HepG2 (cell line): ENCODE data around the gene PAPSS2.

ENCODE experiments used
- FOXA1 ChIP-seq, 2 experiments: fragments of 450-650 bp in 1 of 2; sonication (generic) in 1 of 2; formaldehyde crosslinking in 1 of 2; IDR thresholded peaks; 2 replicates each; pipeline versions ENCODE4 v1.4.0 to v1.6.1; 2016 to 2020; ENCODE audit warnings: missing genetic modification reagents in 1 of 2
- MYC ChIP-seq: sonication (generic); formaldehyde crosslinking; IDR thresholded peaks from 2 replicates; pipeline ENCODE4 v1.9.0; 2021; ENCODE audit warnings: missing genetic modification reagents, borderline replicate concordance
- NFE2 ChIP-seq: sonication (generic); formaldehyde crosslinking; IDR thresholded peaks from 2 replicates; pipeline ENCODE4 v1.4.0; 2020; ENCODE audit warnings: missing genetic modification reagents
- SPEN ChIP-seq: sonication (generic); formaldehyde crosslinking; IDR thresholded peaks from 2 replicates; pipeline ENCODE4 v1.5.1; 2020; ENCODE audit warnings: low read depth, mild to moderate bottlenecking, missing genetic modification reagents
- ZNF850 ChIP-seq: sonication (generic); formaldehyde crosslinking; conservative IDR thresholded peaks from 2 replicates; pipeline ENCODE4 v1.9.0; 2021; ENCODE audit warnings: mild to moderate bottlenecking, missing genetic modification reagents
- TF ChIP-seq, protein P1 (sequence below): sonication (generic); formaldehyde crosslinking; IDR thresholded peaks from 2 replicates; pipeline ENCODE4 v1.5.0; 2020; ENCODE audit warnings: mild to moderate bottlenecking, missing genetic modification reagents, moderate library complexity
- TF ChIP-seq, protein P2 (sequence below): sonication (generic); formaldehyde crosslinking; conservative IDR thresholded peaks from 2 replicates; pipeline ENCODE4 v1.8.0; 2022; ENCODE audit warnings: mild to moderate bottlenecking, moderate library complexity, missing genetic modification reagents
- TF ChIP-seq, protein P3 (sequence below): sonication (generic); formaldehyde crosslinking; IDR thresholded peaks from 2 replicates; pipeline ENCODE4 v1.4.0; 2020; ENCODE audit warnings: missing genetic modification reagents

DNA sequence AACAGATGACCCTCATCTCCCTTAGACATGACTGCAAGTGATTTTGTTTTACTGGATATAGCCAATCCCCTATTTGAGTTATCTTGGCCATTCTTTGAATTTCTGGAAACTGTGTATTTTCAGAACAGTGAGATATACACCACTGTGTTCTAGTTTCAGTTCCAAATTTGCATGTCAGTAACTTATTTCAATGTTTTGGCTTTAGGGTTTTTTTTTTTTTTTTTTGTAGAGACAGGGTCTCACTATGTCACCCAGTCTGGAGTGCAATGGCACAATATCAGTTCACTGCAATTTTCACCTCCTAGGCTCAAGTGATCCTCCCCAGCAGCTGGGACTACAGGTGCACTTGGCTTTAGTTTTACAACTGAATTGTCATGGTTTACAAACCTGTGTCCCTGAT is 91.1 kb downstream of the PAPSS2 start:
- no peak for TF ChIP-seq MYC (CRISPR knock-in tag)
- TF ChIP-seq, protein P1, sequence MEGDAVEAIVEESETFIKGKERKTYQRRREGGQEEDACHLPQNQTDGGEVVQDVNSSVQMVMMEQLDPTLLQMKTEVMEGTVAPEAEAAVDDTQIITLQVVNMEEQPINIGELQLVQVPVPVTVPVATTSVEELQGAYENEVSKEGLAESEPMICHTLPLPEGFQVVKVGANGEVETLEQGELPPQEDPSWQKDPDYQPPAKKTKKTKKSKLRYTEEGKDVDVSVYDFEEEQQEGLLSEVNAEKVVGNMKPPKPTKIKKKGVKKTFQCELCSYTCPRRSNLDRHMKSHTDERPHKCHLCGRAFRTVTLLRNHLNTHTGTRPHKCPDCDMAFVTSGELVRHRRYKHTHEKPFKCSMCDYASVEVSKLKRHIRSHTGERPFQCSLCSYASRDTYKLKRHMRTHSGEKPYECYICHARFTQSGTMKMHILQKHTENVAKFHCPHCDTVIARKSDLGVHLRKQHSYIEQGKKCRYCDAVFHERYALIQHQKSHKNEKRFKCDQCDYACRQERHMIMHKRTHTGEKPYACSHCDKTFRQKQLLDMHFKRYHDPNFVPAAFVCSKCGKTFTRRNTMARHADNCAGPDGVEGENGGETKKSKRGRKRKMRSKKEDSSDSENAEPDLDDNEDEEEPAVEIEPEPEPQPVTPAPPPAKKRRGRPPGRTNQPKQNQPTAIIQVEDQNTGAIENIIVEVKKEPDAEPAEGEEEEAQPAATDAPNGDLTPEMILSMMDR (CRISPR knock-in tag) = no peak
- TF ChIP-seq NFE2 = no peak
- TF ChIP-seq, protein P2, sequence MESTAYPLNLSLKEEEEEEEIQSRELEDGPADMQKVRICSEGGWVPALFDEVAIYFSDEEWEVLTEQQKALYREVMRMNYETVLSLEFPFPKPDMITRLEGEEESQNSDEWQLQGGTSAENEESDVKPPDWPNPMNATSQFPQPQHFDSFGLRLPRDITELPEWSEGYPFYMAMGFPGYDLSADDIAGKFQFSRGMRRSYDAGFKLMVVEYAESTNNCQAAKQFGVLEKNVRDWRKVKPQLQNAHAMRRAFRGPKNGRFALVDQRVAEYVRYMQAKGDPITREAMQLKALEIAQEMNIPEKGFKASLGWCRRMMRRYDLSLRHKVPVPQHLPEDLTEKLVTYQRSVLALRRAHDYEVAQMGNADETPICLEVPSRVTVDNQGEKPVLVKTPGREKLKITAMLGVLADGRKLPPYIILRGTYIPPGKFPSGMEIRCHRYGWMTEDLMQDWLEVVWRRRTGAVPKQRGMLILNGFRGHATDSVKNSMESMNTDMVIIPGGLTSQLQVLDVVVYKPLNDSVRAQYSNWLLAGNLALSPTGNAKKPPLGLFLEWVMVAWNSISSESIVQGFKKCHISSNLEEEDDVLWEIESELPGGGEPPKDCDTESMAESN (CRISPR knock-in tag) = no peak
- no peak for TF ChIP-seq SPEN (CRISPR knock-in tag)
- no peak for TF ChIP-seq FOXA1 (IDR thresholded peaks at IDR 0.05)
- TF ChIP-seq FOXA1 (CRISPR knock-in tag; IDR thresholded peaks at IDR 0.05) = no peak
- TF ChIP-seq ZNF850 (CRISPR knock-in tag) = no peak
- TF ChIP-seq, protein P3, sequence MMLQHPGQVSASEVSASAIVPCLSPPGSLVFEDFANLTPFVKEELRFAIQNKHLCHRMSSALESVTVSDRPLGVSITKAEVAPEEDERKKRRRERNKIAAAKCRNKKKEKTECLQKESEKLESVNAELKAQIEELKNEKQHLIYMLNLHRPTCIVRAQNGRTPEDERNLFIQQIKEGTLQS (CRISPR knock-in tag) = no peak
